Dermis microvascular lymphatic vessel endothelial cell (primary cell): ENCODE data around the gene STXBP6. TPM values are rescaled to one million over a fixed set of nuclear protein-coding genes. Genes with fewer than 3 reads are reported as not detected.
A peak's percentile ranks its signal among the peaks of the same experiment; 100 is the strongest.

ENCODE experiments used
- DNase-seq, 2 donors: peaks; one replicate each; pipeline versions ENCODE4 v3.0.0 to v3.0.0-alpha.2; 2010; ENCODE audit warnings: low read depth in 2 of 2
- total RNA-seq: library from RNA; depleted of rRNA; stranded (reverse); fragments of >200 nt; gene quantifications from 2 replicates; pipeline ENCODE4 v1.2.1, GENCODE V29; 2014

STXBP6 gene
- total RNA-seq, 1 donor from 2014 or later = 4.5 TPM

- no peak for DNase-seq
These were observed 215.0 kb downstream of the STXBP6 start for GRCh38 chr14:24834956-24835355.

DNA sequence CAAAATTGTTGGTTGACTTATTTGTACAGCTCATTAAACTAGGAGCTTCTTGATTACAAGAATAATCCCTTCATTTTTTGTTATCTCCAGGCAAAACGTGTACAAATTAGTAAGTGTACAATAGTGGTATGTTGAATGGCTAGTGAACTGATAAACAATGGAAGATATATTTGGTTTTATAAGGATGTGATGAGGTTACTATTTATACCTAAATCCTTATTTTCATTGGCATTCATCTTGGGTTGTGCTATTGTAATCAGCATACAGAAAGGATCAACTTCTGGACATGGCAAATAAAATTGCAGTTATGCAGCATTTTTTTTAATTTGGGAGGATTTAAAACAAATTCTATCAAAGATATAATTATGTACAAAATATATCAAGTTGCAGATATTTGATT lies 216.6 kb downstream of the STXBP6 start:
- peak in 1 of 2 donors; percentile 20 for DNase-seq

GRCh38 chr14:24831677-24832076 lies 218.3 kb downstream of the STXBP6 start:
- no peak for DNase-seq

DNA sequence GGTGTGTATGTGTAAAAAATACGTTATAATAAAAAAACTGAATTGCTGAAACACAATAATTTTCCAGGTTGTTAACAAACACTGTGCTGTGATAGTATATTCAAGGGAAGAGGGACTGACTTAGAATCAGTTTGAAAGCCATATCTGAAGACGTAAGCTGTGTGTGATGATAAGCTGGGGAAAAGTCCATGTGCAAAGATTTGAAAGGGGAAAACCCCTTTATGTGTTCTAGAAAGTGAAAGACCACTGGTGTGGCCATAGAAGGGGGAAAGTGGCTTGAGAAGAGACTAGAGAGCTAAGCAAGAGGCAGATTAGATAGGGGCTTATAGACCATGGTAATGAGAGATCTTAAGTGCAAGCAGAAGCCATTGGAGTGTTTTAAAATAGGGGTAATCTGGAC lies 220.1 kb downstream of the STXBP6 start:
- DNase-seq = no peak

DNA sequence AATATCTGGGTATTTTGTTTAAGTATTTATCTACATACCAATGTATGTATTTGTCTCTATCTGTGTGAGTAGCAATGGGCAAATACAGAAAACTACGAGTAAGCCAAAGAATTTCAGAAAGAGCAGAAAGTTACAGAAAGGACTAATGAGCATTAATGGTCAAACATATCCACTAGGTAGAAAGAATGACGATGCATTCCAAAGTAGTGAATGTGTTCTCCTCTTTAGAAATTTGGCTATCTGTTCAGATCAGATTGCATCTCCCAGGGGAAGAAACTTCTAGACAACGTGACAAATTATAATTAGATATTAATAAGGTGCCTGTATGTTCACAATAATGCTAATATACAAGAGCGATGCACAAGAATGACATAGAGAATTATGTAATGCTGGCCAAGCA lies 221.5 kb downstream of the STXBP6 start:
- no peak for DNase-seq

- DNase-seq = no peak
These were observed 223.6 kb downstream of the STXBP6 start for GRCh38 chr14:24826390-24826789.

DNA sequence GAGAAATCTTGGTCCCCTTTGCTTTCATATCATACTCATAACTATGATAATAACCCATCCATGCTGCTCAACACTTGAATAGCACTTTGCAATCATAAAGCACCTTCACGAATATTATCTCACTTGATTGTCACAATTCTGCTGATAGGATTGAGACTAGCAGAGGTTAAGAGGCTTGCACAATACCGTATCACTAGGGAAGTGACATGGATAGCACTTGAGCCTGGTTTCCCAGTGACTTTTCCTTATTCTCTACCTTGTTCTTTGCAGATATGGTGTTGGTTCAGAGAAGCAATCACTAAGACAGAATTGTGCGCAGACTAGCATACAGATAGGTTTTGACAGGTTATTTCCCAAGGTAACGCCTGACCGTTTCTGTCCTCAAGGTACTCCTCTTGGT lies 229.3 kb downstream of the STXBP6 start:
- DNase-seq = no peak

DNA sequence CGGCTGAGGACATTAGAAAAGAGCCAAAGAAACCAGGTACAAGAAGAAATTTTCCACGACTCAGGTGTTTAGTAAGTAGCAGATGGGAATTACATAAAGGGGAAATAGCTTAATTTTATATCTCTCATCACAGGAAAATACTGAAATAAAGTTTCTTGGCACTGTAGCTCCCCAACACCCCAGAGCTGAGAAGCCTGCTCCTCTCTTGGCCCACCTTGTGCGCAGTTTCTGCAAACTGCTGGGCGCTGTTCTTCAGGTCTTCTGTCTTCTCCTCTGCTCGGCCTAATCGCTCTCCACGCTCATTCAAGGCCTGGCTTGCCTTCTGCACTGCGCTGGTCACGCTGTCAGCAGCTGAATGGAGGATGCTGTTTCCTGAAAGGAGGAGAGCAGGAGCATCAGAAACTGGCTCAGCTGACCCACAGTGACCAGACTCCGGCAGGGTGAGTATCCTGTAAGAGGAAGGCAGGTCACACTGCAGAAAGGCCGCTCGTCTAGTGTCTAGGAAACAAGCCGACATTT lies 231.1 kb downstream of the STXBP6 start:
- DNase-seq = peak in 1 of 2 donors; percentile 10

DNA sequence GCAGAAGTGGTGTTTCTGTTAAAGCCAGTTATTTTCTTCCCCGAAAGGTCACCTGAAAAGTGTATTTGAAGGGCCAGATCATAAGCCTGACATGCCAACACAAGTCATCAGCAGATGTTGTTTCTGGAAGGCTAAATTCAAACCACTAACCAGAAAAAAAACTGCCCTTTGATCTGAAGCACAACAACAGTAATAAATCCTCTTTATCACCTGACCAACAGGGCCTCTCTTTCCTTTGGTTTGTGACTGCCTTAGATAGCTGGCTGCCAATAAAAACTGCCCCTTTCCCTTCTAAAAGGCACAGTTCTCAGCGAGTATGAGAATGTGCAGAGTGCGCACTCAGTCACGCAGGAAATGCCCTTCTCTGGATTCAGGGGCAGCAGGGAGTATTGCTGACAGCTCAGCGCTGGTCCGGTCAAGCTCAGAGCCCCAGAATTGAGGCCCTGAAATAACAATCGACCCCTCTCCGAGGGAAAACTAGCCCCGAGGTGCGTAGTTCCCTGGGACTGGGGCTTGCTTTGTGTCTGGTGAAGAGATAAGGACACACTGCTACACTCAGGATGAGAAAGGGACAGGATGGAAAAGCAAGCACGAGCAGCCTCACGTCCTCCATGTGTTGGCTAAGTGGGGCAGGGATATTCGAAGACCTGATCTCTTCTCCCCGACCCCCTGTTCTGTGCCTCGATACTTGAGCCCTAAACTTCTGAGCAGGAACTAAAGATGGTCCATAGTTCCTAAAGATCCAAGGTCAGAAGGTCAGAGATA lies 231.7 kb downstream of the STXBP6 start:
- peak; percentile 28 to 93 for DNase-seq

DNA sequence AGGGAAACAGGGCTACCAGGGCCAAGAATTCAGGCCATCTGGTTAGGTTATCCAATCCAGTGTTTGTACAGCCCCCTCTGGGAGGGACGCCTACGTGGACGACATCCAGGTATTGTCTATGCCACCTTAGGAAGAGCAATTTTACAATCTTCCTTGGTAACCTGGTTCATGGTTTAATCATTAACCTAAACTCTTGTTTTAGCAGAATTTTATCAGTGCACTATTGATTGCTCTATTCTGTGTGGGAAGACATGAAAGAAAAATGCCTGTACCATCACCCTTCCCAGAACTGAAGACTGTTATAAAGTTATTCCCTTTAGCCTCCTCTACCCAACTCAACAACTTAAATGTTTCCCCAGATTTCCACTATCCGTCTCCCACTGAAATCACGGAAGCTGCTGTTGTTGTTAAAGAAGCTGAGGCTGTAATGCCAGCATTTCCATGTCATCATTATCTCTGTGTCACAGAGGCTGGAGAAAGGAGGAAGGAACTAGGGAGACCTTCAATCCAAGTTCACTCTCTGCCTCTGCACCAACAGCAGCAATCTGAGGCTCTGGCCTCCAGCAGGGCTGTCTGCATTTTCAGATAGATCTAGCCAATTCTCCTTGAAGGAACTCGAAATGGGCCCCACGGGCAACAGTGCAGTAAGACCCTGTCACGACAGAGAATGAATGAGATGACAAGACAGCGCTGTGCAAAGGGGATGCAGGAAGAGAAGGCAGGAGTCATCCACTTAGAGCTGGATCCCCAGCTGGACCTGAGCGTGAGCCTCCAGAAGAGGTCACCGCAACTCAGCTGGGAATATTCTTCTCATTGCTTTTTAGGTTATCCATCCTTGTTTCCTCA lies 232.5 kb downstream of the STXBP6 start:
- DNase-seq = peak in 1 of 2 donors; percentile 79

GRCh38 chr14:24816929-24817211 lies 233.1 kb downstream of the STXBP6 start:
- DNase-seq = no peak

DNA sequence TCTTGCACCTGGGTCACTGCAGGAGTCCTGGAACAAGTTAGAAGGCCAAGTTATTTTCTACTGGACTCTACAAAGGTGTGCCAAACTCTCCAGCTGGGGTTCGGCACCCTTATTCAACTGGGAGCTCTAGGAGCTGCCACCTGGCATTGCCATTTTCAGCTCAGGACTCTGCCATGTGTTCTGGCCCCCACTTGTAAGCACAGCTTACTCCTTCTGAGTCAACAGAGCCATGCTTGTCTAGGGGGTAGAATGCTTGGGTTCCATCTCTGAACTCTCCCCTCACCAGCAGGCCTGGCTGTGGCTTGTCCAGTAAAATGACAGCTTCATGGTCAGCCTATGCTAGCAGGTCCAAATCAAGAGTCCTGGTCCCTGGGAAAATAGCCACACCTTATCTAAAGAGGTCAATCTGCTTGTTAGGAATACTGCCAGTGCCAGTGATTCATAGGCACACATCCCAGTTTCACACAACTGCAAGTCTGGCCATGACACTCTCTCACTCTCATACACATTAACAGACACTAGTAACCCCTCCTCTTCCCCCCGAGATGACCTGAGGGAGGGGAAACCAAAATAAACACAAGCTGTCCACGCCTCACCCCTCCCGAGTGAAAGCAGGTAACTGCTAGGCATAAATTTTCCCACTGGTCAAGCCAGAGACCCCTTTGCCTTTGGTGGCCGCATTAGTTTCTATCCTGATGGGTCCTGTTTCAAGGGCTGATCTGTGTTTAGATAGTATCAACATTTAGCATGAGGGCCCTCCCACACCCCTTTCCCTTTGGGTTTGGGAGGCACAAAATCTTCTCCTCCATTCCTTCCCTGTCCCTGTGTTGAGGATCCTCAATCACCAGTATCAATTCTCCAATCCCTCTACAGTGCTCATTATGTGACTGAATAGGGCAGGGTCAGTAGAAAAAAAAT lies 233.7 kb downstream of the STXBP6 start:
- DNase-seq = peak; percentile 11 to 83

GRCh38 chr14:24815543-24815942 lies 234.4 kb downstream of the STXBP6 start:
- no peak for DNase-seq

DNA sequence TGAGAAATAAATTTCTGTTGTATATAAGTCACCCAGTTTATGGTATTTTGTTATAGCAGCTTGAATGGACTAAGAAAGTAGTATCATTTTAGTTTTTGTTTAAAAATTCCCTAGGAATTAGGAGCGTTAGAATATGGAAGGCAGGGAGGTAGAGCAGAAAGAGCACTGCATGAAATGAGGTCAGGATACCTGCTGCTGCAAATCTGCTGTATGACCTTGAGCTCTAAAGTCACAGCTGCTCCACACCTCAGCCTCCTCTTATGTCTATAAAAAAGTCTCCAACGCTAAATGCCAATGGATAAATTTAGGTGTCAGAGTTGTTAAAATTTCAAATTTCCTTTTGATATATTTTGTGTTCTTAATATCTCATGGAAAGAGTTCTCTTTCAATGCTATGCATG lies 235.0 kb downstream of the STXBP6 start:
- DNase-seq = no peak

DNA sequence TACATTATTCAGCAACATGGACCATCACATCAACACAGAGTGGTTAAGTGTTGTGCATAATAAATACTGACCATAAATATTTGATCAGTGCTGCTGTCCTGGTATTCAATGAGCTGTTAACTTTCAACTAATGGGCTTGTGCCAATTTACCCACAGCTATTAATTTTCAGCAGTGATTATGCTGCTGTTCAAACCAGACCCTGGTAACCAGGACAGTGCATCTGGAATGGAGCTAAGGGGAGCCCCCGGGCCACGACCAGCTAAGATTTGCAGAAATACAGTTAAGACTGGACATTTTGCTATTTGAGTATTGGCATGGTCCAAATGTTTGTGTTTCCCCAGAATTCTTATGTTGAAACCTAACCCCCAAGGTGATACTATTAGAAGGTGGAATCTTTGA lies 235.6 kb downstream of the STXBP6 start:
- DNase-seq = no peak

DNA sequence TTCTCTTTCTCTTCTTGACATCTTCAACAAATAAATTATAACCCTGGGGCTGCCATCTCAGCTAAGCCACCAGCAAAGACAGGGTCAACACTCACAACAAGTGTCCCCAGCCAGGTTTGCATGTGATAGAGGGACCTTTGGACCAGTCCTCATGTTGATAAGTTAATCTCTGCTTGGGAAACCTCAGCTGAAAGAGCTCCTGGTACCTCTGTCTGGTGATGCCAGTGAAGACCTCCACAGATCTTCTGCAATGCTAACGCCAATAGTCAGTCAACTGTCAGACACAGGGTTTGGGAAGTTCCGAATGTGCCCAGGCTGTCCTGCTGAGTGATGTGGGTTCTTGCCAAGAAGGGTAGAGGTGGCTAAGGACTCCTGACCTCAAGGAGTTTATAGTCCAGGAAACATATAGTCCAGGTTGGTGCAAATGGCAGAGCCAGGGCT lies 236.1 kb downstream of the STXBP6 start:
- no peak for DNase-seq

DNA sequence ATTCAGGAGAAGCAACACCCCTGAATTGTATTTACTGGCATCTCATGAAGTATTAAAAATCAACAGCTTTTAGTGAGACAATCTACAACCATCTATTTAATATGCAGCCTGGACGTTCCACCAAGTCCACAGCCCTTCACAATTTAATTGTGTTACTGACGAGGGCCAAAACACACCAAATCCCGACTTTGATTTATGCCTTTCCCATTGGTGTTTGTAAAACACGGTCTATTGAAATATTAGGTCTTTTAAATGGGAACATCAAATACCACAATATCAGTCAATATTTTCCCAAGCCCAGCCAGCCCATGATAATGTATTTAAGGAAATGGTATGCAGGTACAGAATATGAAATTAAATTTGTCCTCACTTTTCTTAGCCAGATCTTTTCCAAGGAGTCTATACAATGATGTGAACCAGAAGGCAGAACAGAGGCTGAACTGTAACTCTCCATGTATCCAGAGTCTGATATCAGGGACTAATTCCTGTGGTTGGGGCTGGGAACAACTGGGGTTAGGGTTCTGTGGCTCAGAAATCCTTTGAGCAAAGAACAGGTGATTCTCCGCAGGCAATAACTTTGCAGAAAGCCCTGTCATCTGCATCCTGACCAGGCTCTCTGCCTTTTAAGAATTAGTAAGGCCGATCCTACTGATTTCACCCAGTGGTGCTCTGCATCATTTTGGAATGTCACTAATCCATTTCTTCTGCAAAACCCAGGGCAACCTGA lies 236.7 kb downstream of the STXBP6 start:
- DNase-seq = no peak

DNA sequence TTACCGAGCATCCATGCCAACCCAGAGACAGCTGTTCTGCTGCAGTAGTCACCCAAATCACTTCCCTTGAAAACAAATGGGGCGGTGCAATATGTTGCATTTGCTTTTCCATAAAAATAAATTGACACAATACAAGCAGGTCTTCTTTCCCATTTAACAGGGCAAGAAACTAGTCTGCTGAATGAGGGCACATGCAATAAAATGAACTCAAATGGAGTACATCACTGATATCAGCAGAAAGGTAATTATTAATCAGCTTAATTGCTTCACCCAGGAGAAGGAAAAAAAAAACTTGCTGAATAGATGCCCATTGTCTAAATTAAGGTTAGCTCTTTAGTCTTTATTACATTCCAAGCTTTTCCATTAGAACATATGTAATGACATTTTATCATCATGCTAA lies 240.8 kb downstream of the STXBP6 start:
- no peak for DNase-seq

DNA sequence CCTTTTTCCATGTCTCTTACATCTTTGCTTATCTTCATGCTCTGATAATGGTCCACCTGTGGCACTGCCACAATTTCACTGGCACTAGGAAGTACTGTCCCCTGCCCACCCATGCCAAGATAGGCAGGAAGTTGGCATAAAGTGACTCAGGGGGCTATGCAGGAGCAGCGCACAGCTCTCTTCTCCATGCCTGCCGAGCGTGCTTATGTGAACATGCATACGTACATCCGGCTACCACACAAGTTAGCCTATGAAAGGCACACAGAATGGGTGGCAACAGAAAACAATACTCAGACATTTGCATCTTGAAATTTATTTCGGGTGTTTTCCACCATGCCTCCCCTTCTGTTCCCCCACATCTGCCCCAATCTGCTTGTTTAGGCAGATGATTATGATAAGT lies 241.5 kb downstream of the STXBP6 start:
- no peak for DNase-seq

DNA sequence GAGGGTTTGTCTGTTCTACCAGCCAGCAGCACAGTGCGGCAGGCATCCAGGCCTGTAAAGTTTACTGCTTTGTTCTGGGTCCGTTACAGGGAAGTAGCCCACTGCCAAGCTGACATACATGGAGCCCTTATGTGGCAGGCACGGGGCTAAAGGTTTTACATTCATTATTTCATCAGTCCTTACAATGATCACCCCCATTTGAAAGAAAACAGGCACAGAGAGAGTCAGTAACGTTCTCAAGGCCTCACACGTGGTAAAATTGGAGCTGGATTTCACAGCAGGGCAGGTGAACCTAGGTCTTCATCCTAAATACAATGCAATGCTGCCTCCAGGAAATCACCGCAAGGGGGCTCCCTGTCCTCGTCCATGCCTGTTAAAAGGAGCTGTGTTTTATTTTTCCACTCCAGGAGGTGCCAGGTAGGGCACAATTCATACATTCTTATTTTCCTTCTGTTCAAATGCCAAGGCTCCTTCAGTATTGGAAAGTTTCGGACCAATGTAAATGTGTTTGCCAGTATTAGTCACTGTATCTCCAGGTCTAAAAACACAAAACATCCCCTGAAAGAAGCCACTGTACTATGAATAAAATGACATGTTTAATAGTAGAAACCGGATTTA lies 243.8 kb downstream of the STXBP6 start:
- peak; percentile 37 to 63 for DNase-seq
